Nucleus accumbens (tissue), 56 donors: ENCODE results near the gene GSE1.

Source experiments
- DNase-seq, 56 donors: peaks; one replicate each; lab custom pipeline; 2025; lab: John Stamatoyannopoulos, UW

Gene GSE1

GRCh38 chr16:85687651-85688471 is 74.7 kb downstream of the GSE1 start:
- no peak for DNase-seq

- peak; percentile 9 to 89 (median 74) for DNase-seq
Observed at GRCh38 chr16:85688586-85689284, 75.6 kb downstream of the GSE1 start, which contains the start of gene GINS2. Gene GINS2 (minus strand): TSS chr16:85688954. CDS start chr16:85688898, 56 bp downstream.

- no peak for DNase-seq
Observed at GRCh38 chr16:85689285-85689949, 76.3 kb downstream of the GSE1 start.

GRCh38 chr16:85689950-85690320 is 76.8 kb downstream of the GSE1 start:
- no peak for DNase-seq

- DNase-seq, result no peak
Observed at GRCh38 chr16:85690469-85691064, 77.4 kb downstream of the GSE1 start.

- no peak for DNase-seq
Observed at GRCh38 chr16:85695196-85696128, 82.3 kb downstream of the GSE1 start.

GRCh38 chr16:85696781-85697180 is 83.7 kb downstream of the GSE1 start:
- no peak for DNase-seq

GRCh38 chr16:85697431-85697830 is 84.3 kb downstream of the GSE1 start:
- DNase-seq, result no peak

- DNase-seq, result no peak
Observed at GRCh38 chr16:85698459-85698891, 85.4 kb downstream of the GSE1 start.

GRCh38 chr16:85698935-85699558 is 85.9 kb downstream of the GSE1 start:
- DNase-seq, result no peak

GRCh38 chr16:85699628-85700027 is 86.5 kb downstream of the GSE1 start:
- peak in 44 of 56 donors; percentile 20 to 92 (median 64) for DNase-seq

- DNase-seq, result no peak
Observed at GRCh38 chr16:85704011-85704410, 90.9 kb downstream of the GSE1 start.

GRCh38 chr16:85704900-85705846 is 92.1 kb downstream of the GSE1 start:
- no peak for DNase-seq

GRCh38 chr16:85706449-85707034 is 93.4 kb downstream of the GSE1 start:
- no peak for DNase-seq

GRCh38 chr16:85707528-85708095 is 94.5 kb downstream of the GSE1 start:
- no peak for DNase-seq

- DNase-seq, result no peak
Observed at GRCh38 chr16:85708338-85708737, 95.2 kb downstream of the GSE1 start.
